Measurements from ENCODE around the gene SEC14L1.

SEC14L1 gene

GRCh38 chr17:77140878-77141767, at the start of gene SEC14L1:
Gene SEC14L1, plus strand, starts transcription at chr17:77140969. Its CDS starts 2,628 bp downstream, at chr17:77143597.
- peak; percentile 8 for ATAC-seq (ENCODE audit: low read depth)
- Histone ChIP-seq H3K36me3 (ENCODE audit: low read depth) (peaks cover 37% of the 10 kb centered on the region), H3K9me3 (ENCODE audit: severe bottlenecking) (peaks cover 3% of the 10 kb centered on the region), H3K27me3 (ENCODE audit: insufficient read depth, poor library complexity, severe bottlenecking) (no peaks in the 10 kb centered on the region), H3K4me3 (ENCODE audit: severe bottlenecking) (peak within 1 kb of the TSS; percentile 59), H3K27ac (ENCODE audit: poor library complexity, severe bottlenecking) (peak within 1 kb of the TSS; percentile 98), H3K4me1 (ENCODE audit: insufficient read depth, poor library complexity, severe bottlenecking) (peaks cover 17% of the 10 kb centered on the region)
- no peak for DNase-seq (ENCODE audit: low spot score)
- TF ChIP-seq CTCF (IDR thresholded peaks at IDR 0.05; ENCODE audit: poor library complexity, severe bottlenecking): no peak

DNA sequence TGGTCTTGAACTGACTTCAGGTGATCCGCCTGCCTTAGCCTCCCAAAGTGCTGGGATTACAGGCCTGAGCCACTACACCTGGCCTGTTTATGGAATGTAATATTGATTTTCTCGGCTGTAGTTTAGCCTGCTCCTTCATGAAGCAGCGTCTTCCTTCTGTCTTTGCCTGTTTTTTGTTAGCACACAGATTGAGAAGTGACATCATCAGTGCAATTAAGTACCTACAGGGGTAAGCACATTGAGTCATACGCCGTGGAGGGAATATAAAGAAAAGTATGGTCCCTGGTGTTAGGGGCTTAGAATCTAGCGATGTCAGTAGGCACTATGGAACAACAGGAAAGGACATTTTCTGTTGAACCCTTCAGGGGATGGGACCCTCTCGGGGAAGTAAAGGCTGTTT, 48.7 kb upstream of the SEC14L1 start:
- Histone ChIP-seq H3K9me3 (ENCODE audit: severe bottlenecking) (no peaks in the 10 kb centered on the region), H3K27me3 (ENCODE audit: insufficient read depth, poor library complexity, severe bottlenecking) (no peaks in the 10 kb centered on the region), H3K4me3 (ENCODE audit: severe bottlenecking) (no peak overlapping the region), H3K36me3 (ENCODE audit: low read depth) (peaks cover 76% of the 10 kb centered on the region), H3K4me1 (ENCODE audit: insufficient read depth, poor library complexity, severe bottlenecking) (peaks cover 4% of the 10 kb centered on the region), H3K27ac (ENCODE audit: poor library complexity, severe bottlenecking) (no peak overlapping the region)
- TF ChIP-seq CTCF (IDR thresholded peaks at IDR 0.05; ENCODE audit: poor library complexity, severe bottlenecking): no peak
- DNase-seq (ENCODE audit: low spot score): no peak
- ATAC-seq (ENCODE audit: low read depth): no peak

- no peaks in the 10 kb centered on the region for H3K4me1 ChIP-seq (ENCODE audit: insufficient read depth, poor library complexity, severe bottlenecking)
- ATAC-seq (ENCODE audit: low read depth) (no peak), DNase-seq (ENCODE audit: low spot score) (no peak)
- H3K9me3 ChIP-seq (ENCODE audit: severe bottlenecking): no peaks in the 10 kb centered on the region
- H3K36me3 ChIP-seq (ENCODE audit: low read depth): peaks cover 85% of the 10 kb centered on the region
- H3K4me3 ChIP-seq (ENCODE audit: severe bottlenecking): no peak overlapping the region
- H3K27me3 ChIP-seq (ENCODE audit: insufficient read depth, poor library complexity, severe bottlenecking): no peaks in the 10 kb centered on the region
- H3K27ac ChIP-seq (ENCODE audit: poor library complexity, severe bottlenecking): no peak overlapping the region
- no peak for TF ChIP-seq CTCF (IDR thresholded peaks at IDR 0.05; ENCODE audit: poor library complexity, severe bottlenecking)
Observed at GRCh38 chr17:77095461-77095860, 45.3 kb upstream of the SEC14L1 start.

DNA sequence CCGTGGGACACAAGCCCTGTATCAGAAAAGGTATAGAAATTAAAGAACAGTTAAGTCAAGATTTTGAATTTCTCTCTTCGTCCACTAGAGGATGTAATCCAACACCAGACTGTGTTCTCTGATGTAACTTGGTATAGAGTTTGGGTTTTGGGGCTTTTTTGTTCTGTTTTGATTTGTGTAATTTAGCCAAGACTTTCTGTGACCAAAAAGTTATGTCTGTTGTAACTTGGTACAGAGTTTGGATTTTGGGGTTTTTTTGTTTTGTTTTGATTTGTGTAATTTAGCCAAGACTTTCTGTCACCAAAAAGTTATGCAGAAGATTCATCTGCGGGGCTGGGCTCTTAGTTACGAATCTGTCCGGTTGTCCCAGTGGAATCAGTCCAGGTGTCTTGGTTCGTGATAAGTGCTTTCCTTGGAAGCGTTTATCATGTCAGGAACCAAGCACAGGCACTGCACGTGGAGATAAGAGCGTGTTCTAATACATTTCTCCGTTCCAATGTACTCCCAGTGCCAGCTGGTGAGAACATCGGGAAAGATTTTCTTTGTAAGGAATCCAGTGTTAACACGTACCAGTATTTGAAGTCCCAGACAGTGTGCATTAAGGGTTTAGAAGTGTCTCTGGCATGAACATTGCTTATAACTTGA, 44.1 kb upstream of the SEC14L1 start:
- no peaks in the 10 kb centered on the region for H3K9me3 ChIP-seq (ENCODE audit: severe bottlenecking)
- ATAC-seq (ENCODE audit: low read depth): peak; percentile 53; the same call in 1 of the 3 replicates
- peak; percentile 89 for TF ChIP-seq CTCF (IDR thresholded peaks at IDR 0.05; ENCODE audit: poor library complexity, severe bottlenecking)
- DNase-seq (ENCODE audit: low spot score): no peak
- peaks cover 73% of the 10 kb centered on the region for H3K36me3 ChIP-seq (ENCODE audit: low read depth)
- H3K27ac ChIP-seq (ENCODE audit: poor library complexity, severe bottlenecking): no peak overlapping the region
- no peak overlapping the region for H3K4me3 ChIP-seq (ENCODE audit: severe bottlenecking)
- H3K27me3 ChIP-seq (ENCODE audit: insufficient read depth, poor library complexity, severe bottlenecking): no peaks in the 10 kb centered on the region
- no peaks in the 10 kb centered on the region for H3K4me1 ChIP-seq (ENCODE audit: insufficient read depth, poor library complexity, severe bottlenecking)
